A549 (cell line): Measurements from ENCODE around the gene TBC1D22A. TPM values are rescaled to one million over a fixed set of nuclear protein-coding genes. Genes with fewer than 3 reads are reported as not detected.

ENCODE experiments used
- ATAC-seq, 2 experiments: fragments of 200-7000 bp in 1 of 2; fragments of >200 bp in 1 of 2; cut with Nextera tagmentation in 1 of 2; cut with Tn5 transposase in 1 of 2; 3 replicates each; pipeline versions ENCODE4 v1.8.0 to v1.9.1; 2018 to 2020; ENCODE audit warnings: mild to moderate bottlenecking in 1 of 2, moderate library complexity in 1 of 2
- CTCF ChIA-PET: fragments of 300-600 bp; sonication (Branson Sonifier 250); formaldehyde crosslinking; extraction: SDS; loops from one replicate; lab custom pipeline; 2021; ENCODE audit warnings: antibody characterized with exemption, inconsistent platforms; lab: Yijun Ruan, JAX
- POLR2A ChIA-PET: fragments of 350-600 bp; formaldehyde crosslinking; extraction: SDS; loops from one replicate; lab custom pipeline; 2021; ENCODE audit warnings: antibody characterized with exemption, inconsistent platforms; lab: Yijun Ruan, JAX
- DNase-seq, 2 experiments: peaks; one replicate each; pipeline versions ENCODE4 v3.0.0 to v3.0.0-alpha.2; 2011 to 2016; ENCODE audit warnings: low read depth in 1 of 2, low spot score in 1 of 2
- FAIRE-seq: peaks from 2 replicates; lab custom pipeline; 2011; peaks lifted over from hg19 to GRCh38; lab: Jason Lieb, UNC
- H3K27ac ChIP-seq, 2 experiments: fragments of >200 bp; sonication (Bioruptor Twin); formaldehyde crosslinking; 3 replicates each; pipeline ENCODE4 v1.5.1; 2016 to 2017
- H3K4me1 ChIP-seq: fragments of >200 bp; sonication (Bioruptor Twin); formaldehyde crosslinking; 3 replicates; pipeline ENCODE4 v1.6.1; 2016
- H3K4me2 ChIP-seq: fragments of >200 bp; sonication (Bioruptor Twin); formaldehyde crosslinking; 3 replicates; pipeline ENCODE4 v1.6.1; 2016
- H3K4me3 ChIP-seq: fragments of >200 bp; sonication (Bioruptor Twin); formaldehyde crosslinking; 3 replicates; pipeline ENCODE4 v1.5.1; 2016
- H3K9me3 ChIP-seq: fragments of >200 bp; sonication (Bioruptor Twin); formaldehyde crosslinking; 3 replicates; pipeline ENCODE4 v1.6.1; 2016
- ATOH8 ChIP-seq: fragments of 250-450 bp; sonication (Bioruptor Pico); IDR thresholded peaks from 2 replicates; pipeline ENCODE4 v1.5.0; 2020; ENCODE audit warnings: low read depth, mild to moderate bottlenecking, moderate library complexity
- CBX2 ChIP-seq: fragments of 200-600 bp; sonication (generic); IDR thresholded peaks from 2 replicates; pipeline ENCODE4 v1.6.1; 2016; ENCODE audit warnings: low read depth, mild to moderate bottlenecking, borderline replicate concordance
- CBX8 ChIP-seq: fragments of 200-600 bp; sonication (generic); IDR thresholded peaks from 2 replicates; pipeline ENCODE4 v1.6.1; 2016
- CHD4 ChIP-seq: fragments of 200-600 bp; sonication (generic); IDR thresholded peaks from 2 replicates; pipeline ENCODE4 v1.6.1; 2016; ENCODE audit warnings: antibody characterized with exemption, mild to moderate bottlenecking, borderline replicate concordance
- E2F6 ChIP-seq: IDR thresholded peaks from 2 replicates; pipeline ENCODE4 v1.6.1; 2012; ENCODE audit warnings: low read depth, borderline replicate concordance
- EP300 ChIP-seq, 2 experiments: fragments of >200 bp; sonication (Bioruptor Twin); formaldehyde crosslinking; IDR thresholded peaks; 2 replicates in 1 of 2; 3 replicates in 1 of 2; pipeline ENCODE4 v1.6.1; 2016 to 2017
- FOSL2 ChIP-seq, 2 experiments: fragments of 450-650 bp in 1 of 2; fragments of >200 bp in 1 of 2; sonication (Bioruptor Twin) in 1 of 2; formaldehyde crosslinking; IDR thresholded peaks; 2 replicates each; pipeline versions ENCODE4 v1.5.0 to v1.6.1; 2016 to 2020; ENCODE audit warnings: mild to moderate bottlenecking in 1 of 2, moderate library complexity in 1 of 2
- GATA3 ChIP-seq: IDR thresholded peaks from 2 replicates; pipeline ENCODE4 v1.6.1; 2012; ENCODE audit warnings: borderline replicate concordance
- HOXA7 ChIP-seq: fragments of 250-450 bp; sonication (Bioruptor Pico); IDR thresholded peaks from 2 replicates; pipeline ENCODE4 v1.5.0; 2020; ENCODE audit warnings: mild to moderate bottlenecking, moderate library complexity
- KDM1A ChIP-seq: fragments of 200-600 bp; sonication (generic); IDR thresholded peaks from 2 replicates; pipeline ENCODE4 v1.6.1; 2016; ENCODE audit warnings: low read depth, mild to moderate bottlenecking
- NR3C1 ChIP-seq: fragments of >200 bp; sonication (Bioruptor Twin); formaldehyde crosslinking; IDR thresholded peaks from 3 replicates; pipeline ENCODE4 v1.6.1; 2017
- RARB ChIP-seq: fragments of 250-450 bp; sonication (Bioruptor Pico); IDR thresholded peaks from 2 replicates; pipeline ENCODE4 v1.8.0; 2021; ENCODE audit warnings: mild to moderate bottlenecking, moderate library complexity
- RCOR1 ChIP-seq: fragments of 150-350 bp; IDR thresholded peaks from 2 replicates; pipeline ENCODE4 v1.6.1; 2014; ENCODE audit warnings: antibody characterized with exemption, low read length, low read depth
- REST ChIP-seq: fragments of 200-600 bp; sonication (generic); IDR thresholded peaks from 2 replicates; pipeline ENCODE4 v1.6.1; 2016; ENCODE audit warnings: antibody characterized with exemption, mild to moderate bottlenecking, moderate library complexity
- RNF2 ChIP-seq: fragments of 200-600 bp; sonication (generic); IDR thresholded peaks from 2 replicates; pipeline ENCODE4 v1.6.1; 2016; ENCODE audit warnings: low read depth, mild to moderate bottlenecking, antibody characterized with exemption, moderate library complexity, borderline replicate concordance
- SMC3 ChIP-seq: fragments of >200 bp; sonication (Bioruptor Twin); formaldehyde crosslinking; IDR thresholded peaks from 3 replicates; pipeline ENCODE4 v1.6.1; 2018; ENCODE audit warnings: inconsistent platforms
- SREBF2 ChIP-seq: fragments of 450-650 bp; IDR thresholded peaks from 2 replicates; pipeline ENCODE4 v1.6.1; 2014; ENCODE audit warnings: mild to moderate bottlenecking, moderate library complexity
- USF2 ChIP-seq: fragments of 450-650 bp; IDR thresholded peaks from 2 replicates; pipeline ENCODE4 v1.6.1; 2014; ENCODE audit warnings: antibody characterized with exemption
- ZC3H11A ChIP-seq: fragments of 450-650 bp; IDR thresholded peaks from 2 replicates; pipeline ENCODE4 v1.6.1; 2014; ENCODE audit warnings: antibody characterized with exemption, mild to moderate bottlenecking
- ZFP36 ChIP-seq: fragments of 450-650 bp; IDR thresholded peaks from 2 replicates; pipeline ENCODE4 v1.6.1; 2014; ENCODE audit warnings: borderline replicate concordance; ENCODE audit not compliant: partially characterized antibody
- ZNF302 ChIP-seq: fragments of 250-450 bp; sonication (Bioruptor Pico); IDR thresholded peaks from 2 replicates; pipeline ENCODE4 v1.9.0; 2021; ENCODE audit warnings: inconsistent platforms, mild to moderate bottlenecking, moderate library complexity
- WGBS: methylation state at CpG from one replicate; pipeline ENCODE4 v1.1.6; 2017; ENCODE audit errors: missing lambda C conversion rate; 5-methylcytosine and 5-hydroxymethylcytosine counted together
- polyA plus RNA-seq, 4 experiments: library from polyadenylated mRNA; depleted of rRNA in 3 of 4; stranded (reverse); fragments of >200 nt; fragmentation: RNase III in 1 of 4; extraction: RNeasy Plus Mini Kit Qiagen cat#74134 plus additional on column Dnase treatment in 1 of 4; gene quantifications; 2 replicates in 3 of 4; 3 replicates in 1 of 4; pipeline ENCODE4 v1.2.3, GENCODE V29; 2011 to 2017

TBC1D22A gene
- polyA plus RNA-seq, 2 of the 4 experiments (the other 2 are of a cell fraction) = 8.9 to 10.8 TPM

GRCh38 chr22:47198801-47199251, 436.4 kb downstream of the TBC1D22A start:
- no peak overlapping the region for H3K4me2 ChIP-seq
- 58% methylated on average over 14 of the region's 19 CpGs for WGBS
- POLR2A ChIA-PET = no interaction called here

GRCh38 chr22:47199261-47199978, 437.0 kb downstream of the TBC1D22A start:
- no peak for ATAC-seq
- H3K27ac ChIP-seq = no peak overlapping the region
- H3K4me3 ChIP-seq = no peak overlapping the region
- H3K4me2 ChIP-seq = no peak overlapping the region
- TF ChIP-seq ZFP36 (no peak), ATOH8 (CRISPR knock-in tag) (no peak), REST (no peak), SREBF2 (no peak), ZNF302 (CRISPR knock-in tag) (no peak), KDM1A (no peak)
- no peak for DNase-seq
- CTCF ChIA-PET = interaction anchor here (1.0 kb wide), 1 partner anchor 11 kb away, joined by 3 read pairs; no protein-coding TSS in a partner anchor
- POLR2A ChIA-PET = no interaction called here
- 69% methylated on average over 14 of the region's 33 CpGs for WGBS
- H3K4me1 ChIP-seq = no peaks in the 10 kb centered on the region
- no peaks in the 10 kb centered on the region for H3K9me3 ChIP-seq
- no peak for FAIRE-seq

More at GRCh38 chr22:47198801-47199251, 436.4 kb downstream of the TBC1D22A start:
- H3K4me1 ChIP-seq = no peaks in the 10 kb centered on the region
- CTCF ChIA-PET = interaction anchor here (0.6 kb wide), 1 partner anchor 894 kb away, joined by 3 read pairs; no protein-coding TSS in a partner anchor
- no peak for FAIRE-seq
- no peak for DNase-seq
- no peak overlapping the region for H3K27ac ChIP-seq
- H3K4me3 ChIP-seq = no peak overlapping the region
- ATAC-seq = no peak
- H3K9me3 ChIP-seq = no peaks in the 10 kb centered on the region
- TF ChIP-seq SMC3 (no peak), CBX2 (no peak), CHD4 (no peak), GATA3 (no peak), ZC3H11A (no peak), USF2 (no peak), RCOR1 (no peak), EP300 (IDR thresholded peaks at IDR 0.05) (no peak), CBX8 (no peak), HOXA7 (CRISPR knock-in tag) (no peak), NR3C1 (no peak), RARB (no peak), RNF2 (no peak), E2F6 (no peak), FOSL2 (IDR thresholded peaks at IDR 0.05) (no peak), FOSL2 (CRISPR knock-in tag; IDR thresholded peaks at IDR 0.05) (no peak)
